ENCODE data around the gene FBXL13. TPM values are rescaled to one million over a fixed set of nuclear protein-coding genes. Genes with fewer than 3 reads are reported as not detected.

FBXL13 gene
- total RNA-seq, 3 donors from 2014 or later (not counting 1 experiment from before 2014, with no cell fraction given) = 0.70 to 0.89 (median 0.85) TPM

DNA sequence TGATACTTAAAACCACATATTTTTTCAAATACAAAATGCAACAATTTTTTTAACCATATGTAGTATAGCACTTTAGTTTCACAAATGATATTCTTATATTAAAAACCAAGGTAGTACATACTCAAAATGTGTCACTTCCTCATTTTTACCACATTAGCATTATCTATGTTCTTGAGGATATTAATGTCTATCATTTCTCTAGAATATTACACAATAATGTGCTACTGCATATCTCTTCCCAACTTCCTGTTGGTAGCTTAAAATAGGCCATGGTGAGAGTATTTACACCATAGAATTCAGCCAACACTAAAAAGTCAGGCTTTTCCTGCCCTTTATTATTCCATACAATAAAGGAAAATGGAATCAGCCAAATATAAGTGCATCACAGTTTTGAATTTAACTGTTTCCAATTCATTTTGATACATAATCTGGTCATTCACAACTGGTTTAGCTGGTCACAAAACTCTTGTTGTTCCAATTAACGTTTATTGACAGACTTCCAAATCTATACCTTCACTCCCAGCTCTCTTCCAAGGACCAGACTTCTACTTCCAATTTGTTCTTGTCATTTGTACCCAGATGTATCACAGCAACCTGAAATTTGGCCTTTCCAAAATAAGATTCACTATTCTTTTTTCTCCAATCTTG lies 181.8 kb downstream of the FBXL13 start:
- H3K36me3 Mint-ChIP-seq = no peaks in the 10 kb centered on the region
- peaks cover 2 to 11% of the 10 kb centered on the region in 2 donors for H3K27me3 Mint-ChIP-seq (ENCODE audit: low read depth in 2 of 2)
- H3K4me1 ChIP-seq (ENCODE audit: control insufficient read depth, insufficient read depth, low read length) = no peaks in the 10 kb centered on the region
- no peak overlapping the region for H3K27ac ChIP-seq (ENCODE audit: low read length)
- no peak for DNase-seq
- no peaks in the 10 kb centered on the region for H3K9me3 Mint-ChIP-seq
- no peak overlapping the region for H3K4me3 Mint-ChIP-seq
- WGBS (ENCODE audit: insufficient coverage) = 85% methylated on average over 1 of the region's 1 CpG
- no peaks in the 10 kb centered on the region for H3K36me3 ChIP-seq (ENCODE audit: control insufficient read depth, insufficient read depth, low read length)
- intact Hi-C loops (cut with micrococcal nuclease) = no loop called here
- H3K27ac Mint-ChIP-seq = no peak overlapping the region
- no peaks in the 10 kb centered on the region for H3K27me3 ChIP-seq (ENCODE audit: control insufficient read depth, insufficient read depth, low read length)
- no peaks in the 10 kb centered on the region for H3K9me3 ChIP-seq (ENCODE audit: control insufficient read depth, insufficient read depth, low read length)
- peaks cover 6 to 9% of the 10 kb centered on the region in 2 donors for H3K4me1 Mint-ChIP-seq
- TF ChIP-seq, protein P1, sequence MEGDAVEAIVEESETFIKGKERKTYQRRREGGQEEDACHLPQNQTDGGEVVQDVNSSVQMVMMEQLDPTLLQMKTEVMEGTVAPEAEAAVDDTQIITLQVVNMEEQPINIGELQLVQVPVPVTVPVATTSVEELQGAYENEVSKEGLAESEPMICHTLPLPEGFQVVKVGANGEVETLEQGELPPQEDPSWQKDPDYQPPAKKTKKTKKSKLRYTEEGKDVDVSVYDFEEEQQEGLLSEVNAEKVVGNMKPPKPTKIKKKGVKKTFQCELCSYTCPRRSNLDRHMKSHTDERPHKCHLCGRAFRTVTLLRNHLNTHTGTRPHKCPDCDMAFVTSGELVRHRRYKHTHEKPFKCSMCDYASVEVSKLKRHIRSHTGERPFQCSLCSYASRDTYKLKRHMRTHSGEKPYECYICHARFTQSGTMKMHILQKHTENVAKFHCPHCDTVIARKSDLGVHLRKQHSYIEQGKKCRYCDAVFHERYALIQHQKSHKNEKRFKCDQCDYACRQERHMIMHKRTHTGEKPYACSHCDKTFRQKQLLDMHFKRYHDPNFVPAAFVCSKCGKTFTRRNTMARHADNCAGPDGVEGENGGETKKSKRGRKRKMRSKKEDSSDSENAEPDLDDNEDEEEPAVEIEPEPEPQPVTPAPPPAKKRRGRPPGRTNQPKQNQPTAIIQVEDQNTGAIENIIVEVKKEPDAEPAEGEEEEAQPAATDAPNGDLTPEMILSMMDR (IDR thresholded peaks at IDR 0.05) = no peak
- no peak overlapping the region for H3K4me3 ChIP-seq (ENCODE audit: low read length)
- ATAC-seq = no peak

DNA sequence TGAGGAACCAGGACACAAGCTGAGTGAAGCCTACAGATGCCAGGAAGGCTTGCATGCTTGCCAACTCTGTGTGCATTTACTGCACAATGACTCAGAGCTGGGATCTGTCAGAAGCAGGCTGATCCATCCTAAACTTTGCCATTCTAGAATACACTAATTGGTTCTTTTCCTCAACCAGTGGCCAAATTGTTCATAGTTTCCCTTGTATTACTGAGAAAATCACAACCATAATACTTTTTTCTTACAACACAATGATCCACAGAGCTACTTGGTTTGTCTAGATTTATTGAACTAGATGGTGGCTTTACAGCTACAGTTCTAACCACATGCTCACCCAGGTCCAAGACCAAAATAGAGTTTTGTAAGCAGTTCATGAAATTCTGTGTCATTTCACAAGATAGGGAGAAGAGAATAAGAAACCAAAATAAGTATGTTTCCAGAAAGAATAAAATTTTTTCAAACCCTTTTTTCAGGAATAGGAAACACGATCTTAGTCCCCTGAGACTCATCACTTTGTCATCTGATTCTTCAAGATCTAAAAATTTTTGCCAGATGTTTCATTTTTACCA lies 182.8 kb downstream of the FBXL13 start:
- Mint-ChIP-seq H3K9me3 (no peaks in the 10 kb centered on the region), H3K36me3 (no peaks in the 10 kb centered on the region), H3K4me3 (no peak overlapping the region), H3K27ac (no peak overlapping the region), H3K27me3 (ENCODE audit: low read depth in 2 of 2) (peaks cover 2 to 13% of the 10 kb centered on the region in 2 donors), H3K4me1 (peaks cover 6 to 9% of the 10 kb centered on the region in 2 donors)
- intact Hi-C loops (cut with micrococcal nuclease) = no loop called here
- Histone ChIP-seq H3K4me1 (ENCODE audit: control insufficient read depth, insufficient read depth, low read length) (no peaks in the 10 kb centered on the region), H3K9me3 (ENCODE audit: control insufficient read depth, insufficient read depth, low read length) (no peaks in the 10 kb centered on the region), H3K36me3 (ENCODE audit: control insufficient read depth, insufficient read depth, low read length) (no peaks in the 10 kb centered on the region), H3K4me3 (ENCODE audit: low read length) (no peak overlapping the region), H3K27me3 (ENCODE audit: control insufficient read depth, insufficient read depth, low read length) (no peaks in the 10 kb centered on the region), H3K27ac (ENCODE audit: low read length) (no peak overlapping the region)
- WGBS (ENCODE audit: insufficient coverage) = no CpG with 5 or more reads among the region's 1 CpG
- no peak for DNase-seq
- TF ChIP-seq, protein P1 (IDR thresholded peaks at IDR 0.05) = no peak
- ATAC-seq = no peak

DNA sequence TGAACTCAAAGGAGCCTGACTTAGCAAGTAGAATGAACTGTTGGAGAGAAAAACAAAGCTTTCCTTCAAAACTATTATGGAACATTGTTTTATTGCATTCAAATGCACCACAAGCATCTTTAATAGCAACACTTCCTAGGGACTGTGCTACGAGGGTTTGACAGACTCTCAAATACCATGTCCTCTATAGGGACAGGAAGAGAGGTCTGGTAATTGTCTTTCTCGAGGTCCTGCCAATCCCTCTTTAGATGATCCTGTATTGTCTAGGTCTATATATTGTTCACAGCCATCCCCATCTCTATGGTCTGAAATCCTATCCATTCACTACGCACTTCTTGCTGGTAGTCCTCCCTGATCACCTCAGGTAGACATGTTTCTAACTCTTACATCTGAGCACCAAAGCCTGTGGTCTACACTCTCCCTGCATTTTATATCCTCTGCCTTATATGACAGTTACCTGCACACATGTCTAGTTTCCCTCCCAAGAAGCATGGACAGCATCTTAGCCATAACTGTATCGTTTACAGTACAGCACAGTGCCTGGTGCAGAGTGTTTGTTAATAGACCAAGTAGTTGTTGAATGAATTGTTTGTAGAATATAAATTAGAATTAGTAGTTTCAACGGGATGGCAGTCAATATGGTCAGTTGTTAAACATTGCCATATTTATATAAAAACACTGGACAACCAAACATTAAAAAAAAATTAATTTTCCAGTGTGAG lies 183.5 kb downstream of the FBXL13 start:
- H3K27ac Mint-ChIP-seq = no peak overlapping the region
- no peaks in the 10 kb centered on the region for H3K36me3 Mint-ChIP-seq
- H3K4me3 Mint-ChIP-seq = no peak overlapping the region
- peaks cover 2 to 13% of the 10 kb centered on the region in 2 donors for H3K27me3 Mint-ChIP-seq (ENCODE audit: low read depth in 2 of 2)
- no peaks in the 10 kb centered on the region for H3K4me1 ChIP-seq (ENCODE audit: control insufficient read depth, insufficient read depth, low read length)
- TF ChIP-seq, protein P1 (IDR thresholded peaks at IDR 0.05) = no peak
- H3K36me3 ChIP-seq (ENCODE audit: control insufficient read depth, insufficient read depth, low read length) = no peaks in the 10 kb centered on the region
- H3K9me3 ChIP-seq (ENCODE audit: control insufficient read depth, insufficient read depth, low read length) = no peaks in the 10 kb centered on the region
- intact Hi-C loops (cut with micrococcal nuclease) = no loop called here
- peaks cover 6 to 9% of the 10 kb centered on the region in 2 donors for H3K4me1 Mint-ChIP-seq
- 94% methylated on average over 3 of the region's 5 CpGs for WGBS (ENCODE audit: insufficient coverage)
- H3K27me3 ChIP-seq (ENCODE audit: control insufficient read depth, insufficient read depth, low read length) = no peaks in the 10 kb centered on the region
- H3K27ac ChIP-seq (ENCODE audit: low read length) = no peak overlapping the region
- DNase-seq (no peak), ATAC-seq (no peak)
- H3K9me3 Mint-ChIP-seq = no peaks in the 10 kb centered on the region
- no peak overlapping the region for H3K4me3 ChIP-seq (ENCODE audit: low read length)
